Stomach (tissue), 9 donors: ENCODE data around the gene SEC24D. TPM values are rescaled to one million over a fixed set of nuclear protein-coding genes. Genes with fewer than 3 reads are reported as not detected.

Experiments
- DNase-seq, 2 donors: peaks; one replicate each; pipeline versions ENCODE4 v3.0.0 to v3.0.0-alpha.2; 2013 to 2019
- H3K27ac ChIP-seq, 5 donors: fragments of 200-600 bp in 4 of 5; sonication (generic) in 4 of 5; one replicate each; pipeline ENCODE4 v1.5.1; 2013 to 2019; ENCODE audit warnings: mild to moderate bottlenecking in 1 of 5, moderate library complexity in 1 of 5
- H3K27me3 ChIP-seq, 3 donors: fragments of 200-600 bp; sonication (generic); one replicate each; pipeline ENCODE4 v1.5.1; 2017 to 2019; ENCODE audit warnings: mixed run types in 1 of 3
- H3K36me3 ChIP-seq, 4 donors: fragments of 200-600 bp; sonication (generic); 1 replicate in 3 of 4; 2 replicates in 1 of 4; pipeline ENCODE4 v1.5.1; 2016 to 2019
- H3K4me1 ChIP-seq, 4 donors: fragments of 200-600 bp; sonication (generic); one replicate each; pipeline ENCODE4 v1.5.1; 2016 to 2019
- H3K4me3 ChIP-seq, 4 donors: fragments of 200-600 bp; sonication (generic) in 3 of 4; one replicate each; pipeline ENCODE4 v1.5.1; 2016 to 2019; ENCODE audit warnings: mild to moderate bottlenecking in 1 of 4
- H3K9me3 ChIP-seq, 4 donors: fragments of 200-600 bp; sonication (generic); one replicate each; pipeline ENCODE4 v1.5.1; 2016 to 2019
- EP300 ChIP-seq: sonication (generic); formaldehyde crosslinking; IDR thresholded peaks from one replicate; pipeline ENCODE4 v1.6.1; 2017; ENCODE audit warnings: antibody characterized with exemption
- POLR2A ChIP-seq, 4 donors: fragments of 450-650 bp; IDR thresholded peaks; one replicate each; pipeline ENCODE4 v1.6.1; 2016; ENCODE audit warnings: antibody characterized with exemption in 4 of 4, control low read depth in 2 of 4, mild to moderate bottlenecking in 1 of 4, moderate library complexity in 1 of 4
- POLR2AphosphoS5 ChIP-seq, 3 donors: sonication (generic); formaldehyde crosslinking; IDR thresholded peaks; one replicate each; pipeline ENCODE4 v1.6.1; 2016; ENCODE audit warnings: antibody characterized with exemption in 3 of 3
- WGBS, 5 donors: extraction: QIAGEN DNeasy Blood & Tissue Kit in 3 of 5; methylation state at CpG; one replicate each; pipeline versions ENCODE4 v1.1.5 to v1.1.7; 2013 to 2018; 5-methylcytosine and 5-hydroxymethylcytosine counted together
- intact Hi-C: fragments of 100-400 bp; cut with DNase I; formaldehyde crosslinking; loops from one replicate; pipeline ENCODE4 v1.15.1; 2023; ENCODE audit warnings: low total_unique reads
- polyA plus RNA-seq, 3 donors: library from polyadenylated mRNA; stranded (reverse); fragments of 200-250 nt; gene quantifications; one replicate each; pipeline ENCODE4 v1.2.3, GENCODE V29; 2013
- total RNA-seq, 5 donors: library from RNA; depleted of rRNA; stranded (reverse); fragments of >200 nt; gene quantifications; one replicate each; pipeline versions ENCODE4 v1.1.0 to v1.2.3, GENCODE V29; 2014 to 2016
- TF ChIP-seq, protein P1 (sequence below), 7 experiments: fragments of 450-650 bp in 4 of 7; fragments of 200-600 bp in 3 of 7; sonication (generic) in 3 of 7; IDR thresholded peaks; one replicate each; pipeline ENCODE4 v1.5.1; 2016 to 2019; ENCODE audit warnings: antibody characterized with exemption in 7 of 7, control low read depth in 2 of 7, mild to moderate bottlenecking in 1 of 7
- donor health status: healthy with polysubstance abuse.
- donor health status: Bipolar disorder and iron deficiency.
- donor health status: healthy.

Gene SEC24D
- total and polyA plus RNA-seq, 8 donors: 6.7 to 132 (median 29.0) TPM

DNA sequence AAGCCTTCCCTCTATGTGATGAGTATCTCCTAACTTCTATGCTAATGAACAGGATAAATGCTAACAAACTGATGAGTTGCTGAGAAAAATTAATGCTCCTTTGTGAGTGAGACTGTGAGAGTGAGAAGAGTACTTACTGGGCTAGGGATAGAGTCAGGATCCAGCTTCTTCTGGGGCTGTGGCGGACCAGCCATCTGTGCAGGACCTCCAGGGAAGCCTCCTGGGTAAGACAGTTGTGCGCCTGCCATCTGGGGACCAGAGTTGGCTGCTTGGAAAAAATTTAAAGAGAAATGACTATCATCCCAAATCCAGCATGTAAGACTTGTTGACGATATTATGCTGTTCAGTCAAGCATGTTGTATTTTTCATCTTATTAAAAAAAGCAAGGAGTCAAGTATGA, 21.0 kb downstream of the SEC24D start:
- Histone ChIP-seq H3K36me3 (peaks cover 42 to 74% (median 70%) of the 10 kb centered on the region in 4 donors), H3K4me1 (peaks cover 3 to 19% (median 13%) of the 10 kb centered on the region in 4 donors), H3K9me3 (no peaks in the 10 kb centered on the region), H3K27me3 (no peaks in the 10 kb centered on the region), H3K4me3 (no peak overlapping the region), H3K27ac (no peak overlapping the region)
- intact Hi-C loops: no loop called here
- WGBS, 5 donors: 95 to 100% (median 96%) methylated on average over 3 of the region's 3 CpGs
- no peak for DNase-seq
- TF ChIP-seq, protein P1, sequence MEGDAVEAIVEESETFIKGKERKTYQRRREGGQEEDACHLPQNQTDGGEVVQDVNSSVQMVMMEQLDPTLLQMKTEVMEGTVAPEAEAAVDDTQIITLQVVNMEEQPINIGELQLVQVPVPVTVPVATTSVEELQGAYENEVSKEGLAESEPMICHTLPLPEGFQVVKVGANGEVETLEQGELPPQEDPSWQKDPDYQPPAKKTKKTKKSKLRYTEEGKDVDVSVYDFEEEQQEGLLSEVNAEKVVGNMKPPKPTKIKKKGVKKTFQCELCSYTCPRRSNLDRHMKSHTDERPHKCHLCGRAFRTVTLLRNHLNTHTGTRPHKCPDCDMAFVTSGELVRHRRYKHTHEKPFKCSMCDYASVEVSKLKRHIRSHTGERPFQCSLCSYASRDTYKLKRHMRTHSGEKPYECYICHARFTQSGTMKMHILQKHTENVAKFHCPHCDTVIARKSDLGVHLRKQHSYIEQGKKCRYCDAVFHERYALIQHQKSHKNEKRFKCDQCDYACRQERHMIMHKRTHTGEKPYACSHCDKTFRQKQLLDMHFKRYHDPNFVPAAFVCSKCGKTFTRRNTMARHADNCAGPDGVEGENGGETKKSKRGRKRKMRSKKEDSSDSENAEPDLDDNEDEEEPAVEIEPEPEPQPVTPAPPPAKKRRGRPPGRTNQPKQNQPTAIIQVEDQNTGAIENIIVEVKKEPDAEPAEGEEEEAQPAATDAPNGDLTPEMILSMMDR (IDR thresholded peaks at IDR 0.05): no peak
- TF ChIP-seq EP300: no peak
- TF ChIP-seq POLR2AphosphoS5 (IDR thresholded peaks at IDR 0.05): no peak

DNA sequence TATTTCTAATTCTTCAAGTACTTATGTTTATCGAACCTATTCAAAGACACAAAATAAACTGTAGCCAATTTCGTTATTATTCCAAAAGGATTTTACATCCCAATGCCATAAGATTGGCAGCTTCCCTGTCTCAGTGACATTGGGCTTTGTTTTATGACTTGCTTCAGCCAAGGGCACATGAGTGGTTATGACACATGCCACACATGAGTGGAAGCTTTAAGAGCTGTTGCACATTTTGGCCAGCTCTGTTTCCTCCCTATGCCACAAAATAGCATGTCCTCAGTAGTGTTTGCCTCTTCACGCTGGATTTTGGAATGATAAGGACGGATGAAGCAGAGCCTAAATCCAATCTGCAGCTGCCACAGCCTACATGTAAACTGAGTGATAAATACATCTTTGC, 21.9 kb downstream of the SEC24D start:
- WGBS, 5 donors: 76 to 88% (median 83%) methylated on average over 4 of the region's 4 CpGs

DNA sequence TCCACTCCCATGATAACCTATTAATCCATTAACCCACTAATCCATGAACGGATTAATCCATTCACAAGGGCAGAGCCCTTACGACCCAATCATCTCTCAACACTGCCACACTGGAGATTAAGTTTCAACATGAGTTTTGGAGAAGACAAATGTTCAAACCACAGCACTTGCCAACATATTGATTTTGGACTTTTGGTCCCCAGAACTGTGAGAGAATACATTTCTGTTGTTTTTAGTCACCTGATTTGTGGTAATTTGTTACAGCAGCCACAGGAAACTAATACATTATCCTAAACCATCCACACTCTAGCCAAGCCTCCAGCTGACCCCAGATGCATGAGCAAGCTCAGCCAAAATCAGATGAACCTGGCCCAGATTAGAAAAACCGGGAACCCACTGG, 22.4 kb downstream of the SEC24D start:
- H3K27me3 ChIP-seq: no peaks in the 10 kb centered on the region
- H3K36me3 ChIP-seq: peaks cover 42 to 87% (median 84%) of the 10 kb centered on the region in 4 donors
- intact Hi-C loops: no loop called here

More for the DNA sequence above, 21.9 kb downstream of the SEC24D start:
- Histone ChIP-seq H3K27me3 (no peaks in the 10 kb centered on the region), H3K4me1 (peaks cover 3 to 19% (median 13%) of the 10 kb centered on the region in 4 donors), H3K9me3 (no peaks in the 10 kb centered on the region), H3K4me3 (no peak overlapping the region), H3K27ac (no peak overlapping the region), H3K36me3 (peaks cover 42 to 82% (median 79%) of the 10 kb centered on the region in 4 donors)
- no peak for DNase-seq
- TF ChIP-seq POLR2A (IDR thresholded peaks at IDR 0.05): no peak
- TF ChIP-seq EP300: no peak
- TF ChIP-seq, protein P1 (IDR thresholded peaks at IDR 0.05): no peak
- TF ChIP-seq POLR2AphosphoS5 (IDR thresholded peaks at IDR 0.05): no peak
- intact Hi-C loops: no loop called here

DNA sequence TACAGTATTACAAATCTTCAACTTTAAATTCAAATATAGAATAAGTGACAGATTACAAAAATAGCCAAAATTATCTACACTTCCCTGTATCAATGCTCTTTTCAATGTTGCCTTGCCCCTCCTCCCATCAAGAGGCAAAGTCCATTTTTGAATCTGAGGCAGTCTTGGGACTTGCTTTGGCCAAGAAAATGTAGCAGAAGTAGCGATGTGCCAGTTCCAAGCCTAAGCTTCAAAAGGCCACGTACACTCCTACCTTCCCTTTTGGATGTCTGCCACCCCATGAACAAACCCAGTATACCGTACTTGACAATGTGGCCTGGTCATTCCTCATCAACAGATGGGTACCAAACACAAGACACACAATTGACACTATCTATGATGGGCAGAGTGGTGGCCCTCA, 24.1 kb downstream of the SEC24D start:
- no peaks in the 10 kb centered on the region for H3K27me3 ChIP-seq
- H3K4me3 ChIP-seq: no peak overlapping the region
- WGBS, 5 donors: 26 to 52% (median 36%) methylated on average over 3 of the region's 3 CpGs
- DNase-seq: no peak
- H3K36me3 ChIP-seq: peaks cover 52 to 100% (median 98%) of the 10 kb centered on the region in 4 donors
- intact Hi-C loops: no loop called here
- TF ChIP-seq EP300: no peak
- no peak for TF ChIP-seq POLR2A (IDR thresholded peaks at IDR 0.05)
- TF ChIP-seq, protein P1 (IDR thresholded peaks at IDR 0.05): no peak
- H3K9me3 ChIP-seq: no peaks in the 10 kb centered on the region
- peaks cover 3 to 19% (median 7%) of the 10 kb centered on the region in 4 donors for H3K4me1 ChIP-seq
- peak overlapping the region in 3 of 5 donors; percentile 34 to 60 (median 52) for H3K27ac ChIP-seq

More for the DNA sequence above, 22.4 kb downstream of the SEC24D start:
- Histone ChIP-seq H3K27ac (no peak overlapping the region), H3K4me1 (peaks cover 3 to 19% (median 13%) of the 10 kb centered on the region in 4 donors), H3K4me3 (no peak overlapping the region), H3K9me3 (no peaks in the 10 kb centered on the region)
- TF ChIP-seq POLR2AphosphoS5 (IDR thresholded peaks at IDR 0.05): no peak
- no peak for TF ChIP-seq POLR2A (IDR thresholded peaks at IDR 0.05)
- TF ChIP-seq EP300: no peak
- TF ChIP-seq, protein P1 (IDR thresholded peaks at IDR 0.05): no peak
- WGBS, 5 donors: 86 to 92% (median 89%) methylated on average over 3 of the region's 3 CpGs
- DNase-seq: no peak
